Transverse colon (tissue), 3 donors: ENCODE measurements around the gene CAMTA1.

Source experiments
- CTCF ChIP-seq, 5 experiments: fragments of 200-600 bp in 3 of 5; fragments of 450-650 bp in 2 of 5; sonication (generic) in 3 of 5; IDR thresholded peaks; 1 replicate in 2 of 5; 2 replicates in 3 of 5; pipeline ENCODE4 v1.5.1; 2016 to 2017; ENCODE audit warnings: antibody characterized with exemption in 5 of 5, inconsistent platforms in 3 of 5, mild to moderate bottlenecking in 2 of 5, moderate library complexity in 1 of 5
- POLR2A ChIP-seq: fragments of 450-650 bp; IDR thresholded peaks from one replicate; pipeline ENCODE4 v1.6.1; 2016; ENCODE audit warnings: antibody characterized with exemption, mild to moderate bottlenecking, moderate library complexity

DNA sequence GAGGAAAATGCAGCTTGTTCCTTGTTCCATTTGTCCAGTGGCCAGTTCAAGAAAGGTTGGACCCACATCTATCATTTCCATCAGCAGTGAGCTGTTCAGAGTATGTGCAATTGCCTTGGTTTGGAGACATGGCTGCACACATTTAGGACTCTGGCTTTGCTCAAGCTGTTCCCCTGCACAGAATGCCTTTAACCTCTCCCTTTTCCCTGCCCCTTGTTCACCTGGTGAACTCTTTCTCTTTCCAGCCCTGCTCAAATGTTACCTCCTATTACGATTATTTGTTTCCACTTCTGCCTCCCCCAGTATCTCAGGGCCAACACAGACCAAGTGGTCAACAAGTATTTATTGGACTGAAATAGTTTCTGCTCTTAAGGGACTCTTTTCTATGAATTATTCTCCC, 385.9 kb downstream of the CAMTA1 start:
- TF ChIP-seq CTCF (IDR thresholded peaks at IDR 0.05): no peak
- no peak for TF ChIP-seq POLR2A
